Glomerular endothelial cell (primary cell): ENCODE results near the gene SLC22A13. TPM values are rescaled to one million over a fixed set of nuclear protein-coding genes. Genes with fewer than 3 reads are reported as not detected.
"Not testable (repeated sequence)": the region's sequence is repeated elsewhere in the genome, so short reads cannot be mapped to it uniquely, and the experiment has no call there.

Experiments used
- DNase-seq: peaks from one replicate; pipeline ENCODE4 v3.0.0-alpha.2; 2011; ENCODE audit warnings: low read depth, low spot score; ENCODE audit errors: extremely low read depth
- total RNA-seq: library from RNA; depleted of rRNA; stranded (reverse); fragments of >200 nt; gene quantifications from 2 replicates; pipeline ENCODE4 v1.2.3, GENCODE V29; 2015

SLC22A13 gene, protein sequence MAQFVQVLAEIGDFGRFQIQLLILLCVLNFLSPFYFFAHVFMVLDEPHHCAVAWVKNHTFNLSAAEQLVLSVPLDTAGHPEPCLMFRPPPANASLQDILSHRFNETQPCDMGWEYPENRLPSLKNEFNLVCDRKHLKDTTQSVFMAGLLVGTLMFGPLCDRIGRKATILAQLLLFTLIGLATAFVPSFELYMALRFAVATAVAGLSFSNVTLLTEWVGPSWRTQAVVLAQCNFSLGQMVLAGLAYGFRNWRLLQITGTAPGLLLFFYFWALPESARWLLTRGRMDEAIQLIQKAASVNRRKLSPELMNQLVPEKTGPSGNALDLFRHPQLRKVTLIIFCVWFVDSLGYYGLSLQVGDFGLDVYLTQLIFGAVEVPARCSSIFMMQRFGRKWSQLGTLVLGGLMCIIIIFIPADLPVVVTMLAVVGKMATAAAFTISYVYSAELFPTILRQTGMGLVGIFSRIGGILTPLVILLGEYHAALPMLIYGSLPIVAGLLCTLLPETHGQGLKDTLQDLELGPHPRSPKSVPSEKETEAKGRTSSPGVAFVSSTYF
- total RNA-seq = not detected in 2 replicates

GRCh38 chr3:38265604-38266307 is at the start of gene SLC22A13:
Gene SLC22A13, plus strand, starts transcription at chr3:38265812. Its CDS starts 49 bp downstream, at chr3:38265861.
- no peak for DNase-seq

DNA sequence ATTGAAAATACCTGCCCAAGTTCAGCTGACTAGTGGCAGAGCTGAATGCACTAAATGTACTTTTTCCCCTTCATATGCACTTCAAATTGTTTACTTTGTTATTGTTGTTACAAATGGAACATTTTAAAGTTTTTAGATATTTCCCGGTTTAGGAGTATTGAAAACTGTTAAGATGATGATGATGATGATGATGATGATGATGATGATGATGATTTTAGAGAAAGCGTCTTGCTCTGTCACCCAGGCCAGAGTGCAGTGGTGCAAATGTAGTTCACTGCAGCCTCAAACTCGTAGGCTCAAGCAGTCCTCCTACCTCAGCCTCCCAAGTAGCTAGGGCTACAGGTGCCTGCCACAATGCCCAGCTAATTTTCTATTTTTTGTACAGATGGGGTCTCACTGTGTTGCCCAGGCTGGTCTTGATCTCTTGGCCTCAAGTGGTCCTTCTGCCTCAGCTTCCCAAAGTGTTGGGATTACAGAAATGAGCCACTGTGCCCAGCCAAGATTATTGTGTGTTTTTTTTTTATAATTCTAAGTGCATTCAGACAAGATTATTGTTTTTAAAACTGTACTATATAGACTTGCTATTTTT is 45.9 kb upstream of the SLC22A13 start:
- no peak for DNase-seq

DNA sequence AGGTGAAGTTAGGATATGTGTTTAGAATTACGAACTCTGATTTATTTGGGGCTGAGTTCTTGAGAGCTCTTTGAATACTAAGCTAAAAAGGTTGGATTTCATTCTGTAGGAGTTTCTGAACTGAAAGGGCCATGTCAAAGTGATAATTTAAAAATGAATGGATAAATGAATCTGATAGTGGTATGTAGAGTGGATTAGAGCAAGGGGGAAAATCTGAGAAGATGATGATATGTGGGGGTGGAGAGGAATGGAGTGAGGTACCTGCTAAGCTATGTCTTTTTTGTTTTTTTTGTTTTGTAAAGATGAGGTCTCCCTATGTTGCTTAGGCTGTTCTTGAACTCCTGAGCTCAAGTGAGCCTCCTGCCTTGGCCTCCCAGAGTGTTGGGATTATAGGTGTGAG is 44.6 kb upstream of the SLC22A13 start:
- no peak for DNase-seq

DNA sequence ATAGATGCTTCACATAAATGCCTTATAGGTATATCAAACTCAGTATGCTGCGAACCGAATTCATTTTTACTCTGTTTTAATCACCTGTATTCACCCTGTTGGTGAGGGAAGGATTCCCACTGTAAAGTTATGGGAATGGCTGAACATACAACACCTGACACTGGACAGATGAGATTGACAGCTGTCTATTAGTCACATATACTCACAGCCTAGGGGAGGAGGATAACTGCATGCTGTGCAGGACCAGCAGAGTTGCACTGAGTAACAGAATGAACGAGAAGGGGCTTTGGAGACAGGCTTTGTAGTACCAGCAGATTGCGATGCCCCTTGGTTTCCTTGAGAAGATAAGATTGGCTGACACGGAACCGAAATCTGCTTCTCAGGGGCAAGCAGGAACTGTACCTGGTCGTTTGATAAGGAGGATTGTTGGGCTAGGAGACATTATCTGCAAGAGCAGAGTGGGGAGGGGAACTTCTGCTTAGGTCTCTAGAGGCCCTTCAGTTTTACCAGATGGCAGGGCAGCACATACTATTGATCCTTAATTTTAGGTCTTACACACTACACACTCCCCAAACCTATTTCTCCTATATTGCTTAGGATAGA is 43.5 kb upstream of the SLC22A13 start:
- DNase-seq = no peak

DNA sequence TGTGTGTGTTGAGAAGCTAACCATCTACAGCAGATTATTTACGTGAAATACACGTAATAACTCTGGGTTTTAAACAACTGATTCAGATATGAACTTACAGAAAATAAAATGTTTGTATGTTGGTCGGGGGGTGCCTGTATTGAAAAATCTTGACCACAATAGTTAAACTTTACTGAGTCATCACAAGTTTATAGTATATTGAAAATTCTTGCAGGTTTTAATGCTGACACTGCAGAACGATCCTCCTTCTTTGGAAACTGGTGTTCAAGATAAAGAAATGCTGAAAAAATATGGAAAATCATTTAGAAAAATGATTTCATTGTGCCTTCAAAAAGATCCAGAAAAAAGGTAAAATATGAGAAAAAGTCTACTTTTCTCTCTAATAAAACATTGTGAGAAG is 41.3 kb upstream of the SLC22A13 start:
- no peak for DNase-seq

- DNase-seq = no peak
These were observed 39.3 kb upstream of the SLC22A13 start for GRCh38 chr3:38226273-38226672.

DNA sequence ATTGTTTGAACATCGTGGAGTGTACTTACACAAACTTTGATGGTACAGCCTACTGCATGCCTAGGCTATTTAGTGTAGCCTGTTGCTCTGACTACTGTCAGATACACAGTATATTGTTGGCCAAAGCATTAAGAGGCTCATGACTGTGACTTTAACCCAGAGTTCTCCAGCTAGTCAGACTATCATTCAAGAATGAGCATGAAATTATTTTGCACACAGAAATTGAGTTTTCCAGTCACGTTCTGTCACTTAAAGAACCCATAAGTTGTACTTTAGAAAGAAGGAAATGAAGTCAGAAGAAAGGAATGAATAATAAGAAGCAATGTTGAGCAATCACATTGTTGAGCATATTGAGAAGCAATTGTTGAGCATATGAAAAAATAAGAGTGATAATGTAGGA is 37.6 kb upstream of the SLC22A13 start:
- no peak for DNase-seq

GRCh38 chr3:38229036-38229435 is 36.6 kb upstream of the SLC22A13 start:
- no peak for DNase-seq

DNA sequence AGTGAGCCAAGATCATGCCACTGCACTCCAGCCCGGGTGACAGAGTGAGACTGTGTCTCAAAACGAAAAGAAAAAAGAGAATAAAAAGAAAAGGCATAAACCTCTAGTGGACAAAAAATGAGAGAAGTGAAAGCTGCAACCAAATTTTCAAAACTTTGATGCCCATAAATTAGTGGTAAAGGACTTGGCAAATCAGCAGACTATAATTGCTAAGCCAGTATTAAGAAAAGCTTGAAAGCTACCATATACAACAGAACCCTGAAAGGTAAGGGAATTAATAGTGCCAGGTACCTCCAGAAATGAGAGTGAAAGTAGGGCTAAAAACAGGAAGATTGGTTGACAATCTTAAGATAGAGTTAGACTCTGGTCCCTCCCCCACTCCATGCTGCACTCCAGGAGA is 32.9 kb upstream of the SLC22A13 start:
- DNase-seq = no peak

DNA sequence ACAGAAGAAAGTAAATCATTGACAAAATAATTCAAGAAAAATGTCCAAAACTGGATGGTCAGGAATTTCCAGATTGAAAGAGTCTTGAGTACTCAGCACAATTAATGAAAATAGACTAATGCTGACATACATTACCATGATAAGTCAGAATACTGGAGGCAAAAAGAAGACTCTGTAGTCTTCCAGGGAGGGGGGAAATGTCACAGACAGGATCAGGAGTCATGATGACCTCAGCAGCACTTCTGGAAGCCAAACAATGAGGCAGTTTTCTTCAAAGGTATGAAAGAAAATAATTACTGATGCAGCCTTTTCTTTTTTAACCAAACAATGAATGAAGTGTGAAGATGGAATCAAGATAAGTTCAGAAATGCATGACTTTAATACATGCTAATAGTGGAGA is 30.1 kb upstream of the SLC22A13 start:
- DNase-seq = no peak

GRCh38 chr3:38238416-38239008 is 27.1 kb upstream of the SLC22A13 start:
- no peak for DNase-seq

GRCh38 chr3:38242812-38243211 is 22.8 kb upstream of the SLC22A13 start:
- DNase-seq = not testable (repeated sequence)

DNA sequence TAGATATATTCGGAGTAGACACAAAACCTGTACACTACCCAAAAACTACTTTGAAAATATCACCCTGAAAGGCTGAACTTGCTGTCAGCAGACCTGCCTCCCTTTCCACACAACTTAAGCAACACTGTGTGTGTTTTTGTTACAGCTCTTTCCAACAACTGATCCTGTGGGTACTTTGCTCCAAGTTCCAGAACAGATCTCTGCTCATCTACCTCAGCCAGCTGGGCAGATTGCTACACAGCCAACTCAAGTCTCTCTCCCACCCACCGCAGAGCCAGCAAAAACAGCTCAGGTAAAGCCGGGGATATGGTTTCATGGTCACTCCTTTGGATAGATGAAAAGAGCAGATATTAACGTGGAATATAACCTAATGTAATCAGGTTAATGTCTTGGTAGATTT is 19.7 kb upstream of the SLC22A13 start:
- no peak for DNase-seq

- peak; percentile 29 for DNase-seq
These were observed 18.1 kb upstream of the SLC22A13 start for GRCh38 chr3:38247366-38248035.

GRCh38 chr3:38250198-38250597 is 15.4 kb upstream of the SLC22A13 start:
- no peak for DNase-seq

DNA sequence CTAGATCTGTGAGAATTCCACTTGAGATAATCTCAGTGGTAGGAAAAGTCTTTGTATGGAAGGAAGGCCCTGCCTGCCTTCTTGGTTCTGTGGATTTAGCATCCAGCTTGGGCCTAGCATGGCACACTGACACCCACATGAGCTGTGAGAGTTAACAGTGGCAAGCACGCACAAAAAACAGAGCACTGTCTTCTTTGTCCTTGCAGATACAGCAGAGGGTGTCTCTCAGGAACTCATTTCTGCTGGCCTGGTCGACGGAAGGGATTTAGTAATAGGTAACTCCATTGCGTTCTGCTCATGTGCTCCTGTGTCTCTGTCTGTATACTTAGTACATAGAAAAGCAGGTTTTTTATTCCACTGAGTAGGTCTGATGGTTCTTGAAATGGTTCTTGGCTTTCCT is 14.4 kb upstream of the SLC22A13 start:
- no peak for DNase-seq

- DNase-seq = no peak
These were observed 11.9 kb upstream of the SLC22A13 start for GRCh38 chr3:38253704-38254103.

DNA sequence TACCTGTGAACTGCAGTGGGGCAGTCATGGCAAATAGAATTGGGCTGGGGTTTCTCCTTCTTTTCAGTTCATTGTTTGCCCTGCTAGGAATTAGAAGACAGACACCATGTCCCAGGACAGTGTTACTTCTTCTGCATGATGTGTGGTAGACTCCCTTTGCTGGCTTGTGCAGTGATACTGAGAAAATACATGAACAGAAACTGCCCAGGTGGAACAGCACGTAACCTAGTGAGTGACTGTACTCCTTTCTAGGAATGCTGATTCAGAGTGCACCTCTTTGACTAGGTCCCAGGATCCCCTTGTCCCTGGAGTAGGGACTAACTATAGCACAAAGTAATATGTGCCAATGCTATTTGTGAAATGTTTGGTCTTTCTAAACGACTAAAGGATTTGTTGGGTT is 10.7 kb upstream of the SLC22A13 start:
- no peak for DNase-seq

DNA sequence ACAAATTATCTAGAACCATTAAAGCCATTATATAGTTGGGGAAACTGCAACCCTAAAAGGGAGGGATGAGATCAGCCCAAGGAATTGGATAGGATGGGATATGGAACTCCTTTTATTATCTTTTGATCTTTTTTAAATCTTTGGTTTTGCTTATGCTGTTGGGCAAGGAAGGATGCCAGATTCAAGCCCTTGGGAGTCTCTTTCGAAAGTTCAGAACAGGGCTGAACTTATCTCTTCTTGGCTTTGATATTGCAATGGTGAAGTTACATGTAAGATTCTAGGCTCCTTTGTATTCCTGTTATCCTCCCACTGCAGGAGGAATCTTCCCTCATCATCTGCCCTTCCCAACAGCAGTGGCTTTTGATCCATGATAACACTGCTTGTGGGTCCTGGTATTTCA is 10.0 kb upstream of the SLC22A13 start:
- DNase-seq = no peak

DNA sequence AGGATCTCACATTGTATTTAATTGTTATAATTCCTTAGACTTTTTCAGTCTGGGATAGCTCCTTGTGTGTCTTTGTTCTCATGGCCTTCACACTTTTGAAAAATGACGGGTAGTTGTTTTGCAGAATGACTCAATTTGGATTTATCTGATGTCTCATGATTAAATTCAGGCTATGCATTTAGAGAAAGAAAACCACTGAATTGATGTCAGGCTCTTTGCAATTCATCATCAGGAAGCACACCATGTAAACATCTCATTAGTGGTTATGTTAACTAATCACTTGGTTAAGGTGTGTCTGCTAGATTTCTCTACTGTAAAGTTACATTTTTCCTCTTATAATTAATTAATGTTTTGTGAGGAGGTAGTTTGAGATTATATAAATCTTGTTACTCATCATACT is 8.0 kb upstream of the SLC22A13 start:
- no peak for DNase-seq
